ENCODE results near the gene EPHA3. TPM values are rescaled to one million over a fixed set of nuclear protein-coding genes. Genes with fewer than 3 reads are reported as not detected.

Gene EPHA3
- total RNA-seq, 4 donors from 2014 or later = 5.6 to 63.0 (median 16.6) TPM

DNA sequence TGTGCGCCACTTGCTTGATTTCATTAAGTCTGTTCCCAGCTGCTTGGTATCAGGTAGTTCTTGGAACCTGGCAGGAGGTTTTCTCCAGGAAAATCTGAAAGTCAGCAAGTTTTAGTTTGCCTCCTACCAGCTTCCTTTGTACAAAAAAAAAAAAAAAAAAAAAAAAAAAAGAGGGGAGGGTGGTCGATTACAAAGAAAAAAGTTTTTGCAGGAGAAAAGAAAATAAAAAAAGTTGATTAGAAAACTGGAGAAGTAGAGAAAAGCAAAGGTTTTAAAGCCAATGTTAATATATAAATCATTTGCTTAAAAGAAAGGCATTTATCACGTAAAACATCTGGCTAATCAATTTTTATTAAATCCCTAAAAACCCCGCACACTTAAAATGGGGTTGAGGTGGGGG lies 5.9 kb downstream of the EPHA3 start:
- H3K27me3 ChIP-seq = peaks cover 0 to 20% of the 10 kb centered on the region in 2 donors
- H3K9me3 ChIP-seq = no peaks in the 10 kb centered on the region
- DNase-seq = no peak
- H3K36me3 ChIP-seq = no peaks in the 10 kb centered on the region
- no peaks in the 10 kb centered on the region for H3K4me1 ChIP-seq
- peak overlapping the region in 1 of 2 donors; percentile 76 for H3K27ac ChIP-seq
- intact Hi-C loops (cut with DNase I; ENCODE audit: low total_unique reads) = no loop called here
- H3K4me3 ChIP-seq = no peak overlapping the region
- TF ChIP-seq, protein P1, sequence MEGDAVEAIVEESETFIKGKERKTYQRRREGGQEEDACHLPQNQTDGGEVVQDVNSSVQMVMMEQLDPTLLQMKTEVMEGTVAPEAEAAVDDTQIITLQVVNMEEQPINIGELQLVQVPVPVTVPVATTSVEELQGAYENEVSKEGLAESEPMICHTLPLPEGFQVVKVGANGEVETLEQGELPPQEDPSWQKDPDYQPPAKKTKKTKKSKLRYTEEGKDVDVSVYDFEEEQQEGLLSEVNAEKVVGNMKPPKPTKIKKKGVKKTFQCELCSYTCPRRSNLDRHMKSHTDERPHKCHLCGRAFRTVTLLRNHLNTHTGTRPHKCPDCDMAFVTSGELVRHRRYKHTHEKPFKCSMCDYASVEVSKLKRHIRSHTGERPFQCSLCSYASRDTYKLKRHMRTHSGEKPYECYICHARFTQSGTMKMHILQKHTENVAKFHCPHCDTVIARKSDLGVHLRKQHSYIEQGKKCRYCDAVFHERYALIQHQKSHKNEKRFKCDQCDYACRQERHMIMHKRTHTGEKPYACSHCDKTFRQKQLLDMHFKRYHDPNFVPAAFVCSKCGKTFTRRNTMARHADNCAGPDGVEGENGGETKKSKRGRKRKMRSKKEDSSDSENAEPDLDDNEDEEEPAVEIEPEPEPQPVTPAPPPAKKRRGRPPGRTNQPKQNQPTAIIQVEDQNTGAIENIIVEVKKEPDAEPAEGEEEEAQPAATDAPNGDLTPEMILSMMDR (IDR thresholded peaks at IDR 0.05) = no peak
- no peak for TF ChIP-seq POLR2A (IDR thresholded peaks at IDR 0.05)

DNA sequence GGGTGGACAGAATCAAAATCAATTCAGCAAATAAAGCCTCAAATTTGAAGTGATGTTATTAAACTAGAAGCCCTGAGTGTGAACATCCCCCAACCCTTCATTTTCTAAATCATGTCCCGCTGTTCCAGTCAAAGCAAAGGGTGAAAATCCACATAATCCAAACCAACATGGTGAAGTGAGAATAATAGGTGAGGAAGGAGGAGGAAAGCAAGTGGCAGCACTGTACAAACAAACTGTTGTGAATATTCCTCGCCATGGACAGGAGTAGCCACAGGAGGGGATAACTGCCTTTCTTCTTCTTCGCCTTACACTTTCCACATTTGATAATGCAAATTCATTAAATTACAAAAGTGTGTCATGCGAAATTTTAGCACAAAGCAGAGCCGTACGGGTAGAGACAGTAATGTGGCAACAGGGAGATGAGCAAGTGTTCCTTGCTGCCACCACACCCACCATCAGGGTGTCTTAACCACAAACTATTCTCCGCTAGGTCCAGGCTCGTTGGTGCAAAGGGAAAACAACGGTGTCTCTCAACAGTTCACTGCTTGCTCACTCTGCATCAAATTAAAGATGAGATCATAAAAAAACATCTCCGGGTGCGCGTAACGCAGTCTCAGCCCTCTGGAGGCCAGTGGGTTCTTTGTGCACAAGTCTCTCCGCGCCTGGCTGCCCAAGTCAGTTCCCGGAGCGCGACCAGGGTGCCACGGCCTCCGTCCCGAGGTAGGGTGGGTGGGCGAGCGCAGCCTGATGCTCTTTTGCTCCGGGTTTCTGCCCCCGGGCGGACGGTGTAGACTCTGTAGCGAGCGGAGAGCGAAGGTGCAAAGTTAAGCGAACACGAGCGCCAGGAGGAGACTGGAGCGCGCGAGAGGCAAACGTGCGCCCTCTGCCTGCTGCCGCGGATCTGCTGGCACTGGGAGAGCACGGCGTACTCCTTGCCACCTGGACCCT lies 6.7 kb downstream of the EPHA3 start:
- Histone ChIP-seq H3K9me3 (no peaks in the 10 kb centered on the region), H3K36me3 (no peaks in the 10 kb centered on the region), H3K4me1 (no peaks in the 10 kb centered on the region), H3K4me3 (peak overlapping the region; percentile 25 to 45), H3K27ac (peak overlapping the region; percentile 58 to 76), H3K27me3 (peaks cover 0 to 15% of the 10 kb centered on the region in 2 donors)
- DNase-seq = peak; percentile 43 to 57
- no peak for TF ChIP-seq POLR2A (IDR thresholded peaks at IDR 0.05)
- TF ChIP-seq, protein P1 (IDR thresholded peaks at IDR 0.05) = peak; percentile 23 to 45 (median 34)
- intact Hi-C loops (cut with DNase I; ENCODE audit: low total_unique reads) = no loop called here

DNA sequence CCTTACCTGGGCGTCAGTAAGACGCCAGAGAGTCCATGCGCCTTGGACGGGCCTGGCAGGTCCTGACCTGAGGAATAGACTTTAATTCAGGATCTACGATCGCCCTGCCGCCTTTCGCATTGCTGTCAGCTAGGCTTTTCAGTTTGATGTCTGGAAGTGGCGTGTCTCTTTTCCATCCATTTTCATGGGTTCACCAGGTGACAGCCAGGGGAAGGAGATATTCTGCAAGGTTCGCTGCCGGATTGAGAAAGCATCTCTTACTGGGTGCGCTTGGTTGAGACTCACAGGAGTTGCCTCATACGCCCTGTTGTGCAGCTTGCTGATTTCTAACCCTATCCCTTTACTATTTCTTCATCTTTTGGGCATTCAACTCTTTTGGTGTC lies 7.4 kb downstream of the EPHA3 start:
- intact Hi-C loops (cut with DNase I; ENCODE audit: low total_unique reads) = no loop called here
- H3K27ac ChIP-seq = peak overlapping the region in 1 of 2 donors; percentile 76
- H3K4me3 ChIP-seq = peak overlapping the region; percentile 25 to 45

DNA sequence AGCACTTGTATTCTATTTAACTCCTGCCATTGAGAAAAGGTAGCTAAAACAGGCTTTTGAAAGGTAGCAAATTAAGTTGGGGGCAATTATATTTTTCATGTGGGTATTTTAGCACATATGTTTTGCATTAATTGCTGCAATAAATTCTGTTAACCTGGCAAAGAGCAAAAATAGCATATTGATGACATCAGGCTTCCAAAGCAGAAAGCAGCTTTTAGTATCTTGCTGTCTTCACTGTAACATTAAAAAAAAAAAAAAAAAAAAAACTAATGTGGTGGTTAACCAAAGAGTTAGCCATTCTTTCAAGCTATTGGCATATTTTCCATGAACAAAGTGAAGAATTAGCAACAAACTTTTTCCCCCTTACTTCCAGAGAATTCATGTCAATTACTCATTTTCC lies 9.1 kb downstream of the EPHA3 start:
- Histone ChIP-seq H3K27ac (no peak overlapping the region), H3K36me3 (no peaks in the 10 kb centered on the region), H3K4me1 (no peaks in the 10 kb centered on the region), H3K27me3 (peaks cover 0 to 4% of the 10 kb centered on the region in 2 donors), H3K9me3 (no peaks in the 10 kb centered on the region), H3K4me3 (no peak overlapping the region)
- intact Hi-C loops (cut with DNase I; ENCODE audit: low total_unique reads) = no loop called here
- DNase-seq = no peak
- TF ChIP-seq, protein P1 (IDR thresholded peaks at IDR 0.05) = no peak
- no peak for TF ChIP-seq POLR2A (IDR thresholded peaks at IDR 0.05)

More for the DNA sequence above, 7.4 kb downstream of the EPHA3 start:
- TF ChIP-seq POLR2A (IDR thresholded peaks at IDR 0.05) = no peak
- TF ChIP-seq, protein P1 (IDR thresholded peaks at IDR 0.05) = no peak
- Histone ChIP-seq H3K27me3 (peaks cover 0 to 8% of the 10 kb centered on the region in 2 donors), H3K4me1 (no peaks in the 10 kb centered on the region), H3K36me3 (no peaks in the 10 kb centered on the region), H3K9me3 (no peaks in the 10 kb centered on the region)
- DNase-seq = no peak

DNA sequence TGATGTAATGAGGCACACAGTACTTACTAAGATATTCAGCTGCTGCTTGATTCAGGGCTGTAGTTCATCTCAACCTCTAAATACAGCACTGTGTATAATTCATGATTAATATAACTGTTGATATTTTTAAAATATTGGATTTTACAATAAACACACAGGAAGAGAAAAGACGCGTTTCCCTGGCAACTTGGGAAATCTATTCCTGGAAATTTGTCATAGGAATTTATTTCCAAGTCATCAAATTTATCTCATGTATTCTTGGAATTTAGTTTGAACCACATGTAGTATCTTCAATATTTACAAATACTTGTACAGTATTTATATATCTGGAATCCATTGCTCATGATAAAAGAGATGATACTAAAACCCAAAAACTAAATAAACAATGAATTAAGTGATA lies 30.6 kb downstream of the EPHA3 start:
- Histone ChIP-seq H3K36me3 (no peaks in the 10 kb centered on the region), H3K4me3 (no peak overlapping the region), H3K27ac (no peak overlapping the region), H3K4me1 (no peaks in the 10 kb centered on the region), H3K27me3 (no peaks in the 10 kb centered on the region), H3K9me3 (no peaks in the 10 kb centered on the region)
- TF ChIP-seq POLR2A (IDR thresholded peaks at IDR 0.05) = no peak
- TF ChIP-seq, protein P1 (IDR thresholded peaks at IDR 0.05) = no peak
- DNase-seq = no peak
- intact Hi-C loops (cut with DNase I; ENCODE audit: low total_unique reads) = no loop called here
